HEK293 (cell line): ENCODE data around the gene MYH16.

Experiments used
- CTCF ChIA-PET: fragments of 350-600 bp; formaldehyde crosslinking; extraction: SDS; loops from one replicate; lab custom pipeline; 2021; ENCODE audit warnings: antibody characterized with exemption; lab: Yijun Ruan, JAX
- POLR2A ChIA-PET: fragments of 300-600 bp; formaldehyde crosslinking; extraction: SDS; loops from one replicate; lab custom pipeline; 2020; ENCODE audit warnings: antibody characterized with exemption, inconsistent platforms; lab: Yijun Ruan, JAX
- H3K27ac ChIP-seq: fragments of 200-500 bp; sonication (Bioruptor generic); 2 replicates; pipeline ENCODE4 v1.5.1; 2014; ENCODE audit warnings: low read depth, low read length, control low read depth, inconsistent platforms; ENCODE audit errors: extremely low read depth
- H3K36me3 ChIP-seq, 2 experiments: fragments of 200-500 bp in 1 of 2; sonication (Bioruptor generic) in 1 of 2; 1 replicate in 1 of 2; 2 replicates in 1 of 2; pipeline ENCODE4 v1.5.1; 2014 to 2017; ENCODE audit warnings: inconsistent platforms in 2 of 2, low read length in 2 of 2; ENCODE audit not compliant: control insufficient read depth in 2 of 2, insufficient read depth in 1 of 2
- H3K4me1 ChIP-seq: fragments of 200-500 bp; sonication (Bioruptor generic); 2 replicates; pipeline ENCODE4 v1.5.1; 2014; ENCODE audit warnings: mild to moderate bottlenecking, low read length, inconsistent platforms; ENCODE audit not compliant: control insufficient read depth, insufficient read depth
- H3K4me3 ChIP-seq: 2 replicates; pipeline ENCODE4 v1.5.1; 2011; ENCODE audit warnings: low read depth, mild to moderate bottlenecking, control low read depth, low read length, moderate library complexity
- H3K9me3 ChIP-seq: fragments of 200-500 bp; sonication (Bioruptor generic); 2 replicates; pipeline ENCODE4 v1.5.1; 2014; ENCODE audit warnings: low read depth, low read length, inconsistent platforms; ENCODE audit not compliant: control insufficient read depth, insufficient read depth
- EGR2 ChIP-seq: fragments of 450-650 bp; formaldehyde crosslinking; IDR thresholded peaks from 2 replicates; pipeline ENCODE4 v1.5.1; 2016; ENCODE audit warnings: low read depth, missing biosample characterization, missing genetic modification characterization
- ZFP41 ChIP-seq: fragments of 450-650 bp; formaldehyde crosslinking; IDR thresholded peaks from 2 replicates; pipeline ENCODE4 v1.5.1; 2016; ENCODE audit warnings: missing biosample characterization, missing genetic modification characterization, borderline replicate concordance
- ZNF600 ChIP-seq: fragments of 450-650 bp; formaldehyde crosslinking; IDR thresholded peaks from 2 replicates; pipeline ENCODE4 v1.5.1; 2016; ENCODE audit warnings: missing biosample characterization, missing genetic modification characterization

The MYH16 gene

GRCh38 chr7:99359465-99360154 is 87.0 kb downstream of the MYH16 start:
- Histone ChIP-seq H3K36me3 (peaks cover 33 to 75% of the 10 kb centered on the region in 2 experiments), H3K27ac (no peak overlapping the region)
- POLR2A ChIA-PET, result no interaction called here

More at GRCh38 chr7:99359465-99360154, 87.0 kb downstream of the MYH16 start:
- TF ChIP-seq EGR2, result no peak
- peak; percentile 74 for TF ChIP-seq ZNF600 (tag by site-specific recombination)
- TF ChIP-seq ZFP41 (tag by site-specific recombination), result no peak
- no peaks in the 10 kb centered on the region for H3K4me1 ChIP-seq
- CTCF ChIA-PET, result interaction anchor here (0.6 kb wide), 1 partner anchor 51 kb away, joined by 7 read pairs; no protein-coding TSS in a partner anchor
- no peak overlapping the region for H3K4me3 ChIP-seq
- no peaks in the 10 kb centered on the region for H3K9me3 ChIP-seq
